A549 (cell line): ENCODE measurements around the gene STIM1. TPM values are rescaled to one million over a fixed set of nuclear protein-coding genes. Genes with fewer than 3 reads are reported as not detected.

ENCODE experiments used
- ATAC-seq, 2 experiments: fragments of 200-7000 bp in 1 of 2; fragments of >200 bp in 1 of 2; cut with Nextera tagmentation in 1 of 2; cut with Tn5 transposase in 1 of 2; 3 replicates each; pipeline versions ENCODE4 v1.8.0 to v1.9.1; 2018 to 2020; ENCODE audit warnings: mild to moderate bottlenecking in 1 of 2, moderate library complexity in 1 of 2
- CTCF ChIA-PET: fragments of 300-600 bp; sonication (Branson Sonifier 250); formaldehyde crosslinking; extraction: SDS; loops from one replicate; lab custom pipeline; 2021; ENCODE audit warnings: antibody characterized with exemption, inconsistent platforms; lab: Yijun Ruan, JAX
- POLR2A ChIA-PET: fragments of 350-600 bp; formaldehyde crosslinking; extraction: SDS; loops from one replicate; lab custom pipeline; 2021; ENCODE audit warnings: antibody characterized with exemption, inconsistent platforms; lab: Yijun Ruan, JAX
- DNase-seq, 2 experiments: peaks; one replicate each; pipeline versions ENCODE4 v3.0.0 to v3.0.0-alpha.2; 2011 to 2016; ENCODE audit warnings: low read depth in 1 of 2, low spot score in 1 of 2
- FAIRE-seq: peaks from 2 replicates; lab custom pipeline; 2011; peaks lifted over from hg19 to GRCh38; lab: Jason Lieb, UNC
- H3K27ac ChIP-seq, 2 experiments: fragments of >200 bp; sonication (Bioruptor Twin); formaldehyde crosslinking; 3 replicates each; pipeline ENCODE4 v1.5.1; 2016 to 2017
- H3K4me1 ChIP-seq: fragments of >200 bp; sonication (Bioruptor Twin); formaldehyde crosslinking; 3 replicates; pipeline ENCODE4 v1.6.1; 2016
- H3K4me2 ChIP-seq: fragments of >200 bp; sonication (Bioruptor Twin); formaldehyde crosslinking; 3 replicates; pipeline ENCODE4 v1.6.1; 2016
- H3K4me3 ChIP-seq: fragments of >200 bp; sonication (Bioruptor Twin); formaldehyde crosslinking; 3 replicates; pipeline ENCODE4 v1.5.1; 2016
- H3K9me3 ChIP-seq: fragments of >200 bp; sonication (Bioruptor Twin); formaldehyde crosslinking; 3 replicates; pipeline ENCODE4 v1.6.1; 2016
- CBX2 ChIP-seq: fragments of 200-600 bp; sonication (generic); IDR thresholded peaks from 2 replicates; pipeline ENCODE4 v1.6.1; 2016; ENCODE audit warnings: low read depth, mild to moderate bottlenecking, borderline replicate concordance
- CHD2 ChIP-seq: fragments of 150-350 bp; IDR thresholded peaks from 2 replicates; pipeline ENCODE4 v1.6.1; 2014; ENCODE audit warnings: low read length; ENCODE audit not compliant: partially characterized antibody
- ESRRA ChIP-seq: fragments of 150-350 bp; IDR thresholded peaks from 2 replicates; pipeline ENCODE4 v1.6.1; 2014; ENCODE audit warnings: mild to moderate bottlenecking, low read length, borderline replicate concordance
- FOSL2 ChIP-seq, 2 experiments: fragments of 450-650 bp in 1 of 2; fragments of >200 bp in 1 of 2; sonication (Bioruptor Twin) in 1 of 2; formaldehyde crosslinking; IDR thresholded peaks; 2 replicates each; pipeline versions ENCODE4 v1.5.0 to v1.6.1; 2016 to 2020; ENCODE audit warnings: mild to moderate bottlenecking in 1 of 2, moderate library complexity in 1 of 2
- FOXS1 ChIP-seq: fragments of 250-450 bp; sonication (Bioruptor Pico); IDR thresholded peaks from 2 replicates; pipeline ENCODE4 v1.5.0; 2020; ENCODE audit warnings: mild to moderate bottlenecking, moderate library complexity
- GATA3 ChIP-seq: IDR thresholded peaks from 2 replicates; pipeline ENCODE4 v1.6.1; 2012; ENCODE audit warnings: borderline replicate concordance
- HOXB13 ChIP-seq: fragments of 250-450 bp; sonication (Bioruptor Pico); IDR thresholded peaks from 2 replicates; pipeline ENCODE4 v1.5.0; 2020; ENCODE audit warnings: low read depth, mild to moderate bottlenecking, moderate library complexity
- HOXB5 ChIP-seq: fragments of 250-450 bp; sonication (Bioruptor Pico); IDR thresholded peaks from 2 replicates; pipeline ENCODE4 v1.5.0; 2020; ENCODE audit warnings: mild to moderate bottlenecking, moderate library complexity
- KDM1A ChIP-seq: fragments of 200-600 bp; sonication (generic); IDR thresholded peaks from 2 replicates; pipeline ENCODE4 v1.6.1; 2016; ENCODE audit warnings: low read depth, mild to moderate bottlenecking
- MAFK ChIP-seq: fragments of 450-650 bp; IDR thresholded peaks from 2 replicates; pipeline ENCODE4 v1.6.1; 2014; ENCODE audit not compliant: partially characterized antibody
- MYC ChIP-seq: IDR thresholded peaks from 2 replicates; pipeline ENCODE4 v1.6.1; 2012; ENCODE audit warnings: mild to moderate bottlenecking, inconsistent platforms, low read length, improper control_type of control experiment, borderline replicate concordance
- NFE2L2 ChIP-seq: fragments of 150-350 bp; conservative IDR thresholded peaks from 2 replicates; pipeline ENCODE4 v1.6.1; 2014; ENCODE audit warnings: low read length
- NPAS2 ChIP-seq: fragments of 250-450 bp; sonication (Bioruptor Pico); IDR thresholded peaks from 2 replicates; pipeline ENCODE4 v1.8.0; 2022; ENCODE audit warnings: mild to moderate bottlenecking, moderate library complexity, borderline replicate concordance
- POLR2A ChIP-seq: IDR thresholded peaks from 2 replicates; pipeline ENCODE4 v1.6.1; 2012; ENCODE audit warnings: mild to moderate bottlenecking, low read length
- RAD21 ChIP-seq, 2 experiments: fragments of >200 bp in 1 of 2; sonication (Bioruptor Twin) in 1 of 2; formaldehyde crosslinking in 1 of 2; IDR thresholded peaks in 1 of 2; conservative IDR thresholded peaks in 1 of 2; 2 replicates in 1 of 2; 3 replicates in 1 of 2; pipeline ENCODE4 v1.6.1; 2012 to 2018; ENCODE audit warnings: inconsistent platforms in 1 of 2
- RNF2 ChIP-seq: fragments of 200-600 bp; sonication (generic); IDR thresholded peaks from 2 replicates; pipeline ENCODE4 v1.6.1; 2016; ENCODE audit warnings: low read depth, mild to moderate bottlenecking, antibody characterized with exemption, moderate library complexity, borderline replicate concordance
- ZNF302 ChIP-seq: fragments of 250-450 bp; sonication (Bioruptor Pico); IDR thresholded peaks from 2 replicates; pipeline ENCODE4 v1.9.0; 2021; ENCODE audit warnings: inconsistent platforms, mild to moderate bottlenecking, moderate library complexity
- ZSCAN20 ChIP-seq: fragments of 250-450 bp; sonication (Bioruptor Pico); IDR thresholded peaks from 2 replicates; pipeline ENCODE4 v1.8.0; 2022; ENCODE audit warnings: mild to moderate bottlenecking, moderate library complexity
- WGBS: methylation state at CpG from one replicate; pipeline ENCODE4 v1.1.6; 2017; ENCODE audit errors: missing lambda C conversion rate; 5-methylcytosine and 5-hydroxymethylcytosine counted together
- polyA plus RNA-seq, 4 experiments: library from polyadenylated mRNA; depleted of rRNA in 3 of 4; stranded (reverse); fragments of >200 nt; fragmentation: RNase III in 1 of 4; extraction: RNeasy Plus Mini Kit Qiagen cat#74134 plus additional on column Dnase treatment in 1 of 4; gene quantifications; 2 replicates in 3 of 4; 3 replicates in 1 of 4; pipeline ENCODE4 v1.2.3, GENCODE V29; 2011 to 2017
- TF ChIP-seq, protein P1 (sequence below): fragments of 250-450 bp; sonication (Bioruptor Pico); IDR thresholded peaks from 2 replicates; pipeline ENCODE4 v1.5.0; 2021; ENCODE audit warnings: mild to moderate bottlenecking, moderate library complexity, borderline replicate concordance
- TF ChIP-seq, protein P2 (sequence below): fragments of 150-350 bp; IDR thresholded peaks from 2 replicates; pipeline ENCODE4 v1.6.1; 2014; ENCODE audit warnings: low read depth, mild to moderate bottlenecking, low read length
- TF ChIP-seq, protein P3 (sequence below): fragments of 250-450 bp; sonication (Bioruptor Pico); IDR thresholded peaks from 2 replicates; pipeline ENCODE4 v1.5.0; 2020; ENCODE audit warnings: low read depth, mild to moderate bottlenecking, moderate library complexity

Gene STIM1
- polyA plus RNA-seq, 2 of the 4 experiments (the other 2 are of a cell fraction) = 35.2 to 38.7 TPM

DNA sequence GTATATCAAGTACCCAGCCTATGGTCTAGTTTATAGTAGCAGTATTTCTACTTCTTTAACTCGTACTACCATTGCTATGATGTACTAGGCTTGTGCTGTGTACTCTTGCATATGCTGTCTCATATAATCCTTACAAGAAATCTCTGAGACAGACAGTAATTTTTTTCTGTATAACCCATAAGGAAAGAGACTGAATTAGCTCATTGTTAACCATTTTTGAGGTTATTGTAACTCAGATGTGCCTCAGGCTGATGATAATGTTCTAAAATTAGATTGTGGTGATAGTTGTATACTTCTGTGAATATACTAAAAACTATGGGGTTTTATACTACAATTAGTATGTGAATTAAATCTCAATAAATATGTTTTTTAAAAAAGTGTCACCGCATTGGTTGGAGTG lies 127.0 kb downstream of the STIM1 start:
- no peak for ATAC-seq
- WGBS = 90% methylated on average over 2 of the region's 2 CpGs
- no peak overlapping the region for H3K4me3 ChIP-seq
- no peaks in the 10 kb centered on the region for H3K9me3 ChIP-seq
- peaks cover 8% of the 10 kb centered on the region; the same call in 1 of the 3 replicates for H3K4me1 ChIP-seq
- ChIA-PET CTCF (no interaction called here), POLR2A (no interaction called here)
- H3K4me2 ChIP-seq = no peak overlapping the region
- H3K27ac ChIP-seq = no peak overlapping the region
- FAIRE-seq = no peak
- TF ChIP-seq HOXB13 (CRISPR knock-in tag) = no peak
- no peak for TF ChIP-seq ZNF302 (CRISPR knock-in tag)
- TF ChIP-seq, protein P1, sequence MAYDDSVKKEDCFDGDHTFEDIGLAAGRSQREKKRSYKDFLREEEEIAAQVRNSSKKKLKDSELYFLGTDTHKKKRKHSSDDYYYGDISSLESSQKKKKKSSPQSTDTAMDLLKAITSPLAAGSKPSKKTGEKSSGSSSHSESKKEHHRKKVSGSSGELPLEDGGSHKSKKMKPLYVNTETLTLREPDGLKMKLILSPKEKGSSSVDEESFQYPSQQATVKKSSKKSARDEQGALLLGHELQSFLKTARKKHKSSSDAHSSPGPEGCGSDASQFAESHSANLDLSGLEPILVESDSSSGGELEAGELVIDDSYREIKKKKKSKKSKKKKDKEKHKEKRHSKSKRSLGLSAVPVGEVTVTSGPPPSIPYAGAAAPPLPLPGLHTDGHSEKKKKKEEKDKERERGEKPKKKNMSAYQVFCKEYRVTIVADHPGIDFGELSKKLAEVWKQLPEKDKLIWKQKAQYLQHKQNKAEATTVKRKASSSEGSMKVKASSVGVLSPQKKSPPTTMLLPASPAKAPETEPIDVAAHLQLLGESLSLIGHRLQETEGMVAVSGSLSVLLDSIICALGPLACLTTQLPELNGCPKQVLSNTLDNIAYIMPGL (CRISPR knock-in tag) = no peak
- TF ChIP-seq, protein P2, sequence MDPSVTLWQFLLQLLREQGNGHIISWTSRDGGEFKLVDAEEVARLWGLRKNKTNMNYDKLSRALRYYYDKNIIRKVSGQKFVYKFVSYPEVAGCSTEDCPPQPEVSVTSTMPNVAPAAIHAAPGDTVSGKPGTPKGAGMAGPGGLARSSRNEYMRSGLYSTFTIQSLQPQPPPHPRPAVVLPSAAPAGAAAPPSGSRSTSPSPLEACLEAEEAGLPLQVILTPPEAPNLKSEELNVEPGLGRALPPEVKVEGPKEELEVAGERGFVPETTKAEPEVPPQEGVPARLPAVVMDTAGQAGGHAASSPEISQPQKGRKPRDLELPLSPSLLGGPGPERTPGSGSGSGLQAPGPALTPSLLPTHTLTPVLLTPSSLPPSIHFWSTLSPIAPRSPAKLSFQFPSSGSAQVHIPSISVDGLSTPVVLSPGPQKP = no peak
- TF ChIP-seq ZSCAN20 = no peak
- TF ChIP-seq RAD21 (conservative IDR thresholded peaks at IDR 0.05 in 1 of 2, IDR thresholded peaks at IDR 0.05 in 1 of 2) = no peak
- no peak for TF ChIP-seq MYC
- no peak for TF ChIP-seq FOXS1 (CRISPR knock-in tag)
- no peak for TF ChIP-seq POLR2A
- DNase-seq = no peak

DNA sequence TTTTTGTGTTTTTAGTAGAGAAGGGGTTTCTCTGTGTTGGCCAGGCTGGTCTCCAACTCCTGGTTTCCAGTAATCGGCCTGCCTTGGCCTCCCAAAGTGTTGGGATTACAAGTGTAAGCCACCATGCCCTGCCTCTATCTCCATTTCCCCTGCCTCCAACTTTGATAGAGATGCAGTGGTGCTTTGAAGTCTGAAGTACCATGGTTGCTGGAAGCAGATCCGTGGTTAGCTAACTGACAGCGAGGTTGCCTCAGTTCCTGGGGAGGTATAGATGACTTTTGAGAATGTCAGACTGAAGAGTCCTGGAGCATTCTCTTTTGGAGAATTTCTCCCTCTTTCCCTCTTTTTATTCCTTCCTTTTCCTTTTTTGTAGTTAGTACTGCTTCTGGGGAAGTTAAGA lies 127.6 kb downstream of the STIM1 start:
- 93% methylated on average over 3 of the region's 3 CpGs for WGBS
- Histone ChIP-seq H3K4me3 (no peak overlapping the region), H3K4me1 (peaks cover 8% of the 10 kb centered on the region; the same call in 1 of the 3 replicates), H3K9me3 (no peaks in the 10 kb centered on the region), H3K4me2 (no peak overlapping the region), H3K27ac (no peak overlapping the region)
- no peak for DNase-seq
- ATAC-seq = no peak
- FAIRE-seq = no peak
- TF ChIP-seq FOSL2 (IDR thresholded peaks at IDR 0.05) (no peak), FOSL2 (CRISPR knock-in tag; IDR thresholded peaks at IDR 0.05) (no peak), KDM1A (no peak), CHD2 (no peak), MYC (no peak), GATA3 (no peak), NFE2L2 (no peak), ESRRA (no peak), CBX2 (no peak), ZNF302 (CRISPR knock-in tag) (no peak), RNF2 (no peak), NPAS2 (CRISPR knock-in tag) (no peak), HOXB5 (no peak), RAD21 (conservative IDR thresholded peaks at IDR 0.05 in 1 of 2, IDR thresholded peaks at IDR 0.05 in 1 of 2) (no peak), MAFK (no peak), ZSCAN20 (no peak)
- TF ChIP-seq, protein P1 (CRISPR knock-in tag) = no peak
- TF ChIP-seq, protein P3, sequence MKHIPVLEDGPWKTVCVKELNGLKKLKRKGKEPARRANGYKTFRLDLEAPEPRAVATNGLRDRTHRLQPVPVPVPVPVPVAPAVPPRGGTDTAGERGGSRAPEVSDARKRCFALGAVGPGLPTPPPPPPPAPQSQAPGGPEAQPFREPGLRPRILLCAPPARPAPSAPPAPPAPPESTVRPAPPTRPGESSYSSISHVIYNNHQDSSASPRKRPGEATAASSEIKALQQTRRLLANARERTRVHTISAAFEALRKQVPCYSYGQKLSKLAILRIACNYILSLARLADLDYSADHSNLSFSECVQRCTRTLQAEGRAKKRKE (CRISPR knock-in tag) = no peak
- CTCF ChIA-PET = interaction anchor here (0.7 to 2.3 kb wide), 3 partner anchors 40 to 128 kb away, joined by 4 to 7 read pairs (median 5); no protein-coding TSS in a partner anchor
- POLR2A ChIA-PET = no interaction called here
